Retinal pigment epithelial cell (primary cell): ENCODE measurements around the gene UPP1.

ENCODE experiments used
- DNase-seq: peaks from one replicate; pipeline ENCODE4 v3.0.0-alpha.2; 2010; ENCODE audit warnings: low read depth
- H3K4me3 ChIP-seq: 2 replicates; pipeline ENCODE4 v1.5.1; 2011; ENCODE audit warnings: mild to moderate bottlenecking, low read length, control low read depth, moderate library complexity
- TF ChIP-seq, protein P1 (sequence below): conservative IDR thresholded peaks from 2 replicates; pipeline ENCODE4 v1.5.1; 2011; ENCODE audit warnings: low read depth, low read length, control low read depth, inconsistent platforms

UPP1 gene

DNA sequence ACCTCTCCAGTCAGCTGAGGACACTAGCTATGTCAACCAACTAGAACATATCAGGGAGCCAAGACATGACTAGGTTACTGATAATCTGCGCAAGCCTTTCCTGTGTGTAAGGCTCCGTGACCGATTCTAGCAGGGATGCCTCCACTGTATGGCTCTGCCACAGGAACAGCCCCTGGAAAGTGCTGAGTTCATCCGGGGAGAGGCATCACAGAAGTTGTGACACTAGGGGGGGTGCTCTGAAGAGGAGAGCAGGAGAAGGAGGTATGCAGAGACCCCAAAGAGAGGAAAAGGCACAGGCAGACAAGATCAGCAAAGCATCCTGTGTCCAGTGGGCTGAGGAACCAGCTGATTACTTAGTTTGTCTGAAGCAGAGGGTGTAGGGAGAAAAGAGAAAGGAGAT, 13.5 kb downstream of the UPP1 start:
- TF ChIP-seq, protein P1, sequence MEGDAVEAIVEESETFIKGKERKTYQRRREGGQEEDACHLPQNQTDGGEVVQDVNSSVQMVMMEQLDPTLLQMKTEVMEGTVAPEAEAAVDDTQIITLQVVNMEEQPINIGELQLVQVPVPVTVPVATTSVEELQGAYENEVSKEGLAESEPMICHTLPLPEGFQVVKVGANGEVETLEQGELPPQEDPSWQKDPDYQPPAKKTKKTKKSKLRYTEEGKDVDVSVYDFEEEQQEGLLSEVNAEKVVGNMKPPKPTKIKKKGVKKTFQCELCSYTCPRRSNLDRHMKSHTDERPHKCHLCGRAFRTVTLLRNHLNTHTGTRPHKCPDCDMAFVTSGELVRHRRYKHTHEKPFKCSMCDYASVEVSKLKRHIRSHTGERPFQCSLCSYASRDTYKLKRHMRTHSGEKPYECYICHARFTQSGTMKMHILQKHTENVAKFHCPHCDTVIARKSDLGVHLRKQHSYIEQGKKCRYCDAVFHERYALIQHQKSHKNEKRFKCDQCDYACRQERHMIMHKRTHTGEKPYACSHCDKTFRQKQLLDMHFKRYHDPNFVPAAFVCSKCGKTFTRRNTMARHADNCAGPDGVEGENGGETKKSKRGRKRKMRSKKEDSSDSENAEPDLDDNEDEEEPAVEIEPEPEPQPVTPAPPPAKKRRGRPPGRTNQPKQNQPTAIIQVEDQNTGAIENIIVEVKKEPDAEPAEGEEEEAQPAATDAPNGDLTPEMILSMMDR, result no peak
- DNase-seq, result no peak
- no peak overlapping the region for H3K4me3 ChIP-seq

DNA sequence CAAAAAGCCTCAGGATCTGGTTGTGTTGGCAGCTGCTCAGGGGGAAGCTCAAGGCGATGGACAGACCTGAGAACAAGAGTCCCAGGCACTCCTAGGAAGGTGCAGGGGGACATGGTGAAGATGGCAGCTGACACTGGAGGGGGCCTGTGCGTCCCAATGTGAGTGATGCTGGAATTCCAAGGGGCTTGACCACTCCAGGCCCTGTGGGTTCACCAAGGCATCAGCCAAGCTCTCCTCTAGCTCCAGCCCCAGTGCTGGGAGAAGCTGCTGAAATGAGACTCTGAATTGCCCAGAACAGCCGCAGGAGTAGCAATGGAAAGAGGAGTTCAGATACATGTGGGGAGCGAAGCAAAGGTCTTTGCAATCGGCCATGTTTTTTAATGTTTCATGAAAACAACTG, 16.0 kb downstream of the UPP1 start:
- H3K4me3 ChIP-seq, result no peak overlapping the region
- TF ChIP-seq, protein P1, result no peak
- DNase-seq, result no peak

DNA sequence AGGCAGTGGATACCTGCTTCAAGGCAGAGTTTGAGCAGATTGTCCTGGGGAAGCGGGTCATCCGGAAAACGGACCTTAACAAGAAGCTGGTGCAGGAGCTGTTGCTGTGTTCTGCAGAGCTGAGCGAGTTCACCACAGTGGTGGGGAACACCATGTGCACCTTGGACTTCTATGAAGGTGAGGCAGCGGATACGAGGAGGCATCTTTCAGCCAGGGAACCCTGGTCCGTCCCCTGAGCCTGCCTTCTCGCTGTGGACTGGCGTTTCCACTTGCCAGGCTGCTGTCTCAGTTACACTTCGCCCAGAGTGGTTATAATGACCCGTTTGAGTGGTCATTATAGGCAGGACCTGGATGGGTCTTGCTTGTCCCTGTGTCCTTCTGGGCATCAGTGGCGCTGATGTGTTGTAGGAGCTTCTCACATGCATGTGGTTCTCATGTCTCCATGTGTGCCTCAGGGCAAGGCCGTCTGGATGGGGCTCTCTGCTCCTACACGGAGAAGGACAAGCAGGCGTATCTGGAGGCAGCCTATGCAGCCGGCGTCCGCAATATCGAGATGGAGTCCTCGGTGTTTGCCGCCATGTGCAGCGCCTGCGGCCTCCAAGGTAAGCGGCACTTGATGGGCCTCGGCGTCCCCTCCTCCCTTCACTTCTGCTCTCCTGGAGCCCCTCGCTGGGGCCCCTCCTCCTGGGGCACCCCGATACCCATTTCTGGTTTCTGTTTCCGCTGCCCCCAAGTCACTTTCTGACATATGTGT, 18.0 kb downstream of the UPP1 start:
- H3K4me3 ChIP-seq, result no peak overlapping the region
- no peak for DNase-seq
- TF ChIP-seq, protein P1, result no peak

- TF ChIP-seq, protein P1, result no peak
- DNase-seq, result no peak
- no peak overlapping the region for H3K4me3 ChIP-seq
Measured at GRCh38 chr7:48107926-48108472, 18.9 kb downstream of the UPP1 start.

GRCh38 chr7:48108959-48109847, 20.1 kb downstream of the UPP1 start:
- DNase-seq, result no peak
- TF ChIP-seq, protein P1, result no peak
- H3K4me3 ChIP-seq, result no peak overlapping the region

DNA sequence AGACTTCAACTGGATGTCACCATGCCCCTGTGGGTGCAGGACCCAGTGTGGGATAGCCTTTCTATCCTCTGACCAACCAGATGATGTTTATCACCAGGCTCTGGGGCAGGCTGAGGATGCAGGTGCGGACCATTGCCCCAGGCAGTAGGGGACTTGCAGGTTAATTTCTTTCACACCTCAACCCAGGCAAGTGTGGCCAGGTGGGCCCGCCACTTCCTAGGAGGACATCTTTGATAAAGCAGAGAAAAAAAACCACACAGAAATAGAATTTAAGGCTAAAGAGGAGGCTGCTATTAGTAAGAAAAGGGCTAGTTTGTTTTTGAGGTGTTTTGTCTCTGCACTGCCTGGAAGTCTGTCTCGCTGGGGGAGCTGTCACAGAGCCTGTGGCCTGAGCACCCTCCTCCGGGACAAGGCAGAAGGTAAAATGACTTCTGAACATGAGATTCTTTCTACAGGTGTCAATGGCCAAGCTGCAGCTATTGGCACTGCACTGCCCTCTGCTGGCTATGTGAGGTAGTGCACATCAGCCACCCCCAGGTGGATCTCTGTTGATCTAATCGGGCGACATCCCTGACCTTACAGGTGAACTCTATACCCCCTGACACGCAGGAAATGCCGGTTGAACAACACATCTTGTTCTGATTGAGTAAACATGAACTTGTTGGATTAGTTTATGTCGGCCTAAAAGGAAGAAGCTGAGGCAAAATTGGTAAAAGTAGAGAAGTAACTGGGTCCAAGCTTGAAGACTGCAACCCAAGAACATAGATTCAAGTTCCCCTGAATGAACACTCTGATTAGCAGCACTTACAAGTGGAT, 21.0 kb downstream of the UPP1 start:
- TF ChIP-seq, protein P1, result peak; percentile 98
- DNase-seq, result no peak
- no peak overlapping the region for H3K4me3 ChIP-seq
